HL-60 (cell line): ENCODE data around the gene CD2.

ENCODE experiments used
- DNase-seq, 2 experiments: peaks; one replicate each; pipeline ENCODE4 v3.0.0-alpha.2; 2010 to 2020; ENCODE audit warnings: low read depth in 1 of 2, low spot score in 1 of 2
- H3K27ac ChIP-seq: fragments of 250-450 bp; sonication (Bioruptor Pico); replicated peaks from 2 replicates; pipeline ENCODE4 v1.5.1; 2020; ENCODE audit warnings: mild to moderate bottlenecking, moderate library complexity
- H3K27me3 ChIP-seq: fragments of 250-450 bp; sonication (Bioruptor Pico); 2 replicates; pipeline ENCODE4 v1.5.1; 2021; ENCODE audit warnings: mild to moderate bottlenecking, moderate library complexity; ENCODE audit not compliant: insufficient read depth, poor library complexity, severe bottlenecking
- H3K4me3 ChIP-seq: replicated peaks from 2 replicates; pipeline ENCODE4 v1.5.1; 2011; ENCODE audit warnings: mild to moderate bottlenecking, control low read depth, low read length; ENCODE audit not compliant: insufficient read depth
- GABPA ChIP-seq: IDR thresholded peaks from 2 replicates; pipeline ENCODE4 v1.6.1; 2012; ENCODE audit warnings: low read depth
- POLR2AphosphoS5 ChIP-seq: IDR thresholded peaks from 2 replicates; pipeline ENCODE4 v1.6.1; 2012; ENCODE audit warnings: low read depth
- SPI1 ChIP-seq: IDR thresholded peaks from 2 replicates; pipeline ENCODE4 v1.6.1; 2012; ENCODE audit warnings: low read depth, mild to moderate bottlenecking, borderline replicate concordance
- TF ChIP-seq, protein P1 (sequence below): IDR thresholded peaks from 2 replicates; pipeline ENCODE4 v1.6.1; 2012; ENCODE audit warnings: low read depth; ENCODE audit not compliant: insufficient replicate concordance
- TF ChIP-seq, protein P2 (sequence below): IDR thresholded peaks from one replicate; pipeline ENCODE4 v1.5.1; 2011; ENCODE audit warnings: low read length, control low read depth, inconsistent platforms; ENCODE audit not compliant: insufficient read depth

The CD2 gene

DNA sequence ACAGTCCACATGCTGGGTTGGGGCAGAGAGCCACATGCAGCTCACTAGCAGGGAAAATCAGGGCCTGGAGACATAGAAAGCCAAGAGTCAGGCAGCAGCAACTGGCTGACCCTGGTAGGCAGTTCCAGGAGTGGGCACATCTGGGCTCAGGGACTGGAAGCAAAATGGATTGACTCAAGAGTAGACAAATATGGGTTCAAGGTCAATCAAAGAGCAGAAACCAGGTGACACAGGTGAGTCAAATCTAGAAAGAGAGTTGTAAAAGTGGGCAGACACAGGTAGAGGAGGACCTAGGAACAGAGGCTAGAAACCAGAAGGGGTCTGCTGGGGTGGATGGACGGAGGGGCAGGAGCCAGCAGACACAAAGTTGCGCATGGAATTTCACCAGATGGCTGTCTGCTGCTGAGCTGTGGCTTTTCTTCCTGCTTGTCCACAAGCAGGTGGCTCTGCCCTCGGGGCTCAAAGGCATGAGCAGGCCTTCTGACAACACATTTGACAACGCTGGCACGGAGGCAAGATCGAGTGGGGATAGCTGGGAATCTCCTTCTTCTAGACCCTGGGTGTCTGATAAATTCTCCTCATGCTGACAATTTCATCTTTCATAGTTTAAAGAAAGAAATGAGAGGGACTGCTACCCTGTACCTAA, 45.9 kb upstream of the CD2 start:
- no peak overlapping the region for H3K4me3 ChIP-seq
- DNase-seq = no peak
- H3K27ac ChIP-seq = no peak overlapping the region
- no peaks in the 10 kb centered on the region for H3K27me3 ChIP-seq
- TF ChIP-seq, protein P1, sequence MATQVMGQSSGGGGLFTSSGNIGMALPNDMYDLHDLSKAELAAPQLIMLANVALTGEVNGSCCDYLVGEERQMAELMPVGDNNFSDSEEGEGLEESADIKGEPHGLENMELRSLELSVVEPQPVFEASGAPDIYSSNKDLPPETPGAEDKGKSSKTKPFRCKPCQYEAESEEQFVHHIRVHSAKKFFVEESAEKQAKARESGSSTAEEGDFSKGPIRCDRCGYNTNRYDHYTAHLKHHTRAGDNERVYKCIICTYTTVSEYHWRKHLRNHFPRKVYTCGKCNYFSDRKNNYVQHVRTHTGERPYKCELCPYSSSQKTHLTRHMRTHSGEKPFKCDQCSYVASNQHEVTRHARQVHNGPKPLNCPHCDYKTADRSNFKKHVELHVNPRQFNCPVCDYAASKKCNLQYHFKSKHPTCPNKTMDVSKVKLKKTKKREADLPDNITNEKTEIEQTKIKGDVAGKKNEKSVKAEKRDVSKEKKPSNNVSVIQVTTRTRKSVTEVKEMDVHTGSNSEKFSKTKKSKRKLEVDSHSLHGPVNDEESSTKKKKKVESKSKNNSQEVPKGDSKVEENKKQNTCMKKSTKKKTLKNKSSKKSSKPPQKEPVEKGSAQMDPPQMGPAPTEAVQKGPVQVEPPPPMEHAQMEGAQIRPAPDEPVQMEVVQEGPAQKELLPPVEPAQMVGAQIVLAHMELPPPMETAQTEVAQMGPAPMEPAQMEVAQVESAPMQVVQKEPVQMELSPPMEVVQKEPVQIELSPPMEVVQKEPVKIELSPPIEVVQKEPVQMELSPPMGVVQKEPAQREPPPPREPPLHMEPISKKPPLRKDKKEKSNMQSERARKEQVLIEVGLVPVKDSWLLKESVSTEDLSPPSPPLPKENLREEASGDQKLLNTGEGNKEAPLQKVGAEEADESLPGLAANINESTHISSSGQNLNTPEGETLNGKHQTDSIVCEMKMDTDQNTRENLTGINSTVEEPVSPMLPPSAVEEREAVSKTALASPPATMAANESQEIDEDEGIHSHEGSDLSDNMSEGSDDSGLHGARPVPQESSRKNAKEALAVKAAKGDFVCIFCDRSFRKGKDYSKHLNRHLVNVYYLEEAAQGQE = no peak
- no peak for TF ChIP-seq SPI1
- TF ChIP-seq GABPA = no peak
- no peak for TF ChIP-seq POLR2AphosphoS5
- TF ChIP-seq, protein P2, sequence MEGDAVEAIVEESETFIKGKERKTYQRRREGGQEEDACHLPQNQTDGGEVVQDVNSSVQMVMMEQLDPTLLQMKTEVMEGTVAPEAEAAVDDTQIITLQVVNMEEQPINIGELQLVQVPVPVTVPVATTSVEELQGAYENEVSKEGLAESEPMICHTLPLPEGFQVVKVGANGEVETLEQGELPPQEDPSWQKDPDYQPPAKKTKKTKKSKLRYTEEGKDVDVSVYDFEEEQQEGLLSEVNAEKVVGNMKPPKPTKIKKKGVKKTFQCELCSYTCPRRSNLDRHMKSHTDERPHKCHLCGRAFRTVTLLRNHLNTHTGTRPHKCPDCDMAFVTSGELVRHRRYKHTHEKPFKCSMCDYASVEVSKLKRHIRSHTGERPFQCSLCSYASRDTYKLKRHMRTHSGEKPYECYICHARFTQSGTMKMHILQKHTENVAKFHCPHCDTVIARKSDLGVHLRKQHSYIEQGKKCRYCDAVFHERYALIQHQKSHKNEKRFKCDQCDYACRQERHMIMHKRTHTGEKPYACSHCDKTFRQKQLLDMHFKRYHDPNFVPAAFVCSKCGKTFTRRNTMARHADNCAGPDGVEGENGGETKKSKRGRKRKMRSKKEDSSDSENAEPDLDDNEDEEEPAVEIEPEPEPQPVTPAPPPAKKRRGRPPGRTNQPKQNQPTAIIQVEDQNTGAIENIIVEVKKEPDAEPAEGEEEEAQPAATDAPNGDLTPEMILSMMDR = no peak

DNA sequence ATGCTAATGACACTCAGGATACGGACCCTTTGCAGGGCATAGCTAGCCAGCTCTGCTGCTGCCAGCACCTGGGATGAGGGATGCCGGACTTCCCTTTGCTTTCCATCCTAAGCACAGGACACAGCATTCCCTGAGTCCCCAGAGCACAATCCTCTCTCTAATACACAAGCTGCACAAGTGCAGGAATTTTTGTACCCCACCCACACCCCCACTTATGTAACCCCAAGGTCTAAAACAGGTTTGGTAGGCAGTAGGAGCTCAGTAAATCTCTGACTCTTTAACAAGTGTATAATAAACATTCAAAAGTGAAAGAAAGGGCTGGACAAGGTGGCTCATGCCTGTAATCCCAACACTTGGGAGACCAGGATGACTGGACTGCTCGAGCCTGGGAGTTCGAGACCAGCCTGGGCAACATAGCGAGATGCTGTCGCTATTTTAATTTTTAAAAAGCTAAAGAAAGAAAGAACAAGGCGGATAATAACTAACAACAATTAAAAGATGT, 44.5 kb upstream of the CD2 start:
- no peak for DNase-seq
- Histone ChIP-seq H3K27me3 (no peaks in the 10 kb centered on the region), H3K27ac (no peak overlapping the region), H3K4me3 (no peak overlapping the region)
- TF ChIP-seq, protein P2 = no peak
- TF ChIP-seq, protein P1 = no peak
- no peak for TF ChIP-seq POLR2AphosphoS5
- no peak for TF ChIP-seq GABPA
- TF ChIP-seq SPI1 = no peak

DNA sequence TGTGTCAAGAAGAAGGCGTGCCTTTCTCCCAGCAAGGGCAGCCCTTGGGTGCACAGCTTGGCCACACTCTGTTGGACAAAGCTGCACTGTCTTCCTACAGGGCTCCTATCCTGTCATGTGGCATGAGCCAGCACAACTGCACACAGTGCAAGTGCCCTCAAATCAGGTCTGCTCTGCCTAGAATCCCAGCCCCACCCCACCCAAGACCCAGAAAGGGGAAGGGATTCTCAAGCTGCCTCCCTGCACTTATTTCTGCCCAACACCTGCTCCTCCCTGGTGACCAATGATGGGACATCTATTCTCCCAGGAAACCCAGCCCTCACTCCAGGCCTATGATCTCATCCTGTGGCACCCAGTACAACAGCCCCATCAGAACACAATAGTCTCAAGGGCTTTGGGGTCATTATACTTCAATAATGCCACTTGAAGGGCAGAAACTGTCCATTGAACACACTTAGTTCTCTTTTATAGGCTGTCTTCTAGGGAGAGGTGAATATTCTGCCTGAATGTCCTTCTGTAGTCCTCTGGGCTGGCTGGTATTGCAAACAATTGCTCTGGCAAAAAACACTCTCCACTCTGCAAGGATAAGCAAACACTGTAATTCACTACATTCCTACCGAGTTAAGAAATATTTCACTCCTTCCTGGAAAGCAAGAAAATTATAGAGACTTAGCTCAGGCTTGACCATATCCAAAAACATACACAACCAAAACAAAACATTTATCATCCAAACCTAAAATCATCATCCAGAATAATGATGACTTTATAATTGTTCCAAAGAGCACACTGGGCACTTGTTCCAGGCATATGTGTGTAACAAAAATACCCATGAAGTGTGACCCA, 43.6 kb upstream of the CD2 start:
- no peak for DNase-seq
- Histone ChIP-seq H3K27me3 (no peaks in the 10 kb centered on the region), H3K27ac (no peak overlapping the region), H3K4me3 (no peak overlapping the region)
- TF ChIP-seq POLR2AphosphoS5 (no peak), SPI1 (no peak), GABPA (no peak)
- TF ChIP-seq, protein P1 = no peak
- TF ChIP-seq, protein P2 = no peak
